KG1 (cell line): ENCODE data around the gene SPEN.

ENCODE experiments used
- DNase-seq: peaks from one replicate; lab custom pipeline; 2025; lab: John Stamatoyannopoulos, UW

Gene SPEN

GRCh38 chr1:15985611-15986297, 138.2 kb downstream of the SPEN start:
- DNase-seq = no peak

- no peak for DNase-seq
Observed at GRCh38 chr1:15988856-15989736, 141.6 kb downstream of the SPEN start.

- no peak for DNase-seq
Observed at GRCh38 chr1:15989776-15990175, 142.3 kb downstream of the SPEN start.
